Left ventricle myocardium inferior (tissue), 1 donor: Measurements from ENCODE around the gene RNF157. TPM values are rescaled to one million over a fixed set of nuclear protein-coding genes. Genes with fewer than 3 reads are reported as not detected.

ENCODE experiments used
- DNase-seq: peaks from one replicate; pipeline ENCODE4 v3.0.0-alpha.2; 2020
- H3K27ac ChIP-seq: fragments of 200-600 bp; replicated peaks from 2 replicates; pipeline ENCODE4 v1.8.0; 2021
- H3K27me3 ChIP-seq: fragments of 200-600 bp; 2 replicates; pipeline ENCODE4 v1.8.0; 2021; ENCODE audit warnings: low read depth
- H3K36me3 ChIP-seq: fragments of 200-600 bp; 2 replicates; pipeline ENCODE4 v1.8.0; 2021
- H3K4me1 ChIP-seq: fragments of 200-600 bp; 2 replicates; pipeline ENCODE4 v1.8.0; 2021
- H3K4me3 ChIP-seq: fragments of 200-600 bp; 2 replicates; pipeline ENCODE4 v1.8.0; 2021; ENCODE audit warnings: mild to moderate bottlenecking, moderate library complexity
- H3K9me3 ChIP-seq: fragments of 200-600 bp; replicated peaks from 2 replicates; pipeline ENCODE4 v1.8.0; 2021
- intact Hi-C: fragments of 100-400 bp; cut with micrococcal nuclease; formaldehyde crosslinking; loops from one replicate; pipeline ENCODE4 v1.11.0; 2022
- total RNA-seq: library from RNA; stranded (reverse); fragmentation: NEBNext Ultra II Directional; extraction: Animal tissue kit (Norgen Biotek cat#: 25700); gene quantifications from one replicate; pipeline ENCODE4 v1.2.1, GENCODE V29; 2021
- TF ChIP-seq, protein P1 (sequence below): fragments of 200-600 bp; IDR thresholded peaks from 2 replicates; pipeline ENCODE4 v1.8.0; 2021; ENCODE audit warnings: antibody characterized with exemption, mild to moderate bottlenecking, borderline replicate concordance
- donor health status: DM: no; HTN: yes; CAD: no; lungs with severe emphysema.

RNF157 gene
- total RNA-seq, 1 donor from 2014 or later = 4.8 TPM

DNA sequence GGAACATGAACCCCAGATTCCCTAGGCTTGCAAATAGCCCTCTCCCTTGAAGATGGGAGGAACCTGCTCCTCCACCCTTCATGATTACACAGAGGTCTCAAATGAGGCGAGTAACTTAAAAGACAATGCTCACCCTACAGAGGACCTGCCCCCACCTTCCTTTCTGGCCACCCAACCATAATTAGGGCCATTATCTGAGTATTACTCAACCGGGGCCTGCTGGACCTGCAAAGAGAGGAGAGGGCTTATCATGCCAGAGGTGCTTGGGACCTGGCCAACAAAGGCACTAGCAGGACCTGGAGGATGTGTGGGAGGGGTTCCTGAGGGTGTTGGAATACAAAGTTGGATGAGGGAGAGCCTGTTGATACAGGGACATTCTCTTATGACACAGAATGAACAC is 42.4 kb downstream of the RNF157 start:
- Histone ChIP-seq H3K27me3 (no peaks in the 10 kb centered on the region), H3K4me1 (peaks cover 35% of the 10 kb centered on the region), H3K9me3 (no peaks in the 10 kb centered on the region), H3K4me3 (no peak overlapping the region), H3K27ac (peak overlapping the region; percentile 79), H3K36me3 (no peaks in the 10 kb centered on the region)
- intact Hi-C loops = no loop called here
- TF ChIP-seq, protein P1, sequence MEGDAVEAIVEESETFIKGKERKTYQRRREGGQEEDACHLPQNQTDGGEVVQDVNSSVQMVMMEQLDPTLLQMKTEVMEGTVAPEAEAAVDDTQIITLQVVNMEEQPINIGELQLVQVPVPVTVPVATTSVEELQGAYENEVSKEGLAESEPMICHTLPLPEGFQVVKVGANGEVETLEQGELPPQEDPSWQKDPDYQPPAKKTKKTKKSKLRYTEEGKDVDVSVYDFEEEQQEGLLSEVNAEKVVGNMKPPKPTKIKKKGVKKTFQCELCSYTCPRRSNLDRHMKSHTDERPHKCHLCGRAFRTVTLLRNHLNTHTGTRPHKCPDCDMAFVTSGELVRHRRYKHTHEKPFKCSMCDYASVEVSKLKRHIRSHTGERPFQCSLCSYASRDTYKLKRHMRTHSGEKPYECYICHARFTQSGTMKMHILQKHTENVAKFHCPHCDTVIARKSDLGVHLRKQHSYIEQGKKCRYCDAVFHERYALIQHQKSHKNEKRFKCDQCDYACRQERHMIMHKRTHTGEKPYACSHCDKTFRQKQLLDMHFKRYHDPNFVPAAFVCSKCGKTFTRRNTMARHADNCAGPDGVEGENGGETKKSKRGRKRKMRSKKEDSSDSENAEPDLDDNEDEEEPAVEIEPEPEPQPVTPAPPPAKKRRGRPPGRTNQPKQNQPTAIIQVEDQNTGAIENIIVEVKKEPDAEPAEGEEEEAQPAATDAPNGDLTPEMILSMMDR = no peak
- DNase-seq = peak; percentile 63

DNA sequence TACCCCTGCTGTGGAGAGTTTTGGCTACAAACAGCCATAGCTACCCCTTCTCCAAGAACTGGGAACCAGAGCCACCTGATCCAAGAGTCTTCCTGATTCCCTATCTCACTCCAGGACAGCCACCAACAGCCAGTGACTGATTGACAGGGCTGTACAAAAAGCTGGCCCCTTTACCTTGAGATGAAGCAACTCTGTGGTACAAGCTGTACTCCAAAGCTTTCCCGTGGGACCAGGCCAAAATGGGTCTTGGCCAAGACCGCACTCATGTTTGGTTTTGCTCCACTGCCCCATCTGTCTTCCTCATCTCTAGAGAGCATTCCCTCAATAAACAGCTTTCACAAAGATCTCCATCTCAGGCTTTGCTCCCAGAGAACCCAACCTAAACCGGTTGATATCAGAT is 43.6 kb downstream of the RNF157 start:
- peak; percentile 83 for DNase-seq
- H3K27ac ChIP-seq = peak overlapping the region; percentile 79
- H3K4me3 ChIP-seq = no peak overlapping the region
- H3K36me3 ChIP-seq = no peaks in the 10 kb centered on the region
- H3K27me3 ChIP-seq = no peaks in the 10 kb centered on the region
- TF ChIP-seq, protein P1 = no peak
- H3K4me1 ChIP-seq = peaks cover 35% of the 10 kb centered on the region
- intact Hi-C loops = no loop called here
- no peaks in the 10 kb centered on the region for H3K9me3 ChIP-seq

DNA sequence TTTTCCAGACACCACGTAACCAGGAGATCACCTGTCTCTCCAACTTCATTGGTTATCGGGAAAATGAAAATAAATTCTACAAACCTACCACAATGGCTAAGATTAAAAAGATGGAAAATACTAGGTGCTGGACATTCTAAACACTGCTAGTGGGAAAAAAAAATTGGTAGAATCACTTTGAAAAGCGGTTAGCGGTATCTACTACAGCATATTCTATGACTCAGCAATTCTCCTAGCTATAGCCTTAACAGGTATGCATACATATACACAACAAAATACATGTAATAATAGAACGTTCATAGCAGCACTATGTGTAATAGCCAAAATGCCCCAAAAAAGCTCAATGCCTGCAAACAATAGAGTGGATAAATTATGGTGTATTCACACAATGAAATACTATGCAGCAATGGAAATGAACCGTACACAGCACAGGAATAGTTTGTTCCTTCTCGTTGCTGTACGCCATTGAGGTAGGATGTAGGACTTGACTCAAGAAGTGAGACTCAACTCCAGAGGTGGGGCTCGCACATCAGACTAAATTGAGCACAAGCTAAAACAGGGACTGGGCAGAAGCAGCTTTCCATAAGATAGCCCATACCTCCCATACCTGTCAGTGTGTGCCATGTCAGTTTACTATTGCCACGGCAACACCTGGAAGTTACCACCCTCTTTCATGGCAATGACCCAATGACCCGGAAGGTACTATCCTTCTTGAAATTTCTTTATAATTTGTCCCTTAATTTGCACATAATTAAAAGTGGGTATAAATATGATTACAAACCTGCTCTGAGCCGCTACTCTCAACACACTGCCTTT is 44.8 kb downstream of the RNF157 start:
- Histone ChIP-seq H3K36me3 (no peaks in the 10 kb centered on the region), H3K27me3 (no peaks in the 10 kb centered on the region), H3K27ac (peak overlapping the region; percentile 79), H3K4me3 (no peak overlapping the region), H3K4me1 (peaks cover 35% of the 10 kb centered on the region), H3K9me3 (no peaks in the 10 kb centered on the region)
- intact Hi-C loops = no loop called here
- DNase-seq = no peak
- TF ChIP-seq, protein P1 = no peak

DNA sequence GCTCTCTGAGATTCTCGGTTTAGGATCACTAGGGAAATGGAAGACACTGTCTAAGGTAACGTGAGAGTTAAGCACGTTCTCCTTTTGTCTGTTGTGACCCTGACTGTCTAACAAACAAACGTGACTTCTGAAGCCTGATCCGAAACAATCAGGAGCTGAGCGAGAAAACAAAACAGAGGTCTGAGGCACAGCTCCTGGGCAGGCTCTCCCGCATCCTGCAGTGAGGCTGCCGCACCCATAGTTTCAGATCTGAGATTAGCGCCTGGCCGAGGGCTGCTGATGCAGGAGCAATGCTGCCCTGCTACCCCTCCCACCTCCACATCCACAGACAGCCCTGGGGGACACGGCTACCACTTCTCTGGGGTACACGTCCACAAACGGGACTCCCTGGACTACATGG is 46.7 kb downstream of the RNF157 start:
- intact Hi-C loops = no loop called here
- TF ChIP-seq, protein P1 = no peak
- Histone ChIP-seq H3K4me3 (no peak overlapping the region), H3K9me3 (no peaks in the 10 kb centered on the region), H3K27me3 (no peaks in the 10 kb centered on the region), H3K27ac (no peak overlapping the region), H3K36me3 (no peaks in the 10 kb centered on the region), H3K4me1 (peaks cover 29% of the 10 kb centered on the region)
- no peak for DNase-seq

DNA sequence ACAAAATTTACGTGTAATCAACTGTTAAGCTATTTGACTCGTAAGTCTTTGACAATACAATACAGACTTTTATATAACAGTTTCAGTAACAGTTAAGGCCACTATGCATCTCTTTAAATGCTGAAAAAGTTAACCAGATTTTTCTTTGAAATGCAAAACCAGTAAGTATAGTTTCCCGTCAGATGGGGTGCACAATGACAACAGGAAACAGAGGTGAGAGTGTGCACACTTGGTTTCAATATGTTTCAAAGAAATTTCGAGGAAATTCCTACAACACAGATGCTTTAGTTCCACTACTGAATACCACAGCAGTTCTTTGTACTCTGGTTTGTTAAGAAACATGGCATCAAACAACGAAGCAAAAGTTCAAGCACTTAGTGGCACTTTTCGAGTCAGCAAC is 48.4 kb downstream of the RNF157 start:
- DNase-seq = no peak
- Histone ChIP-seq H3K9me3 (no peaks in the 10 kb centered on the region), H3K4me1 (peaks cover 12% of the 10 kb centered on the region), H3K27me3 (no peaks in the 10 kb centered on the region), H3K36me3 (no peaks in the 10 kb centered on the region), H3K4me3 (no peak overlapping the region), H3K27ac (no peak overlapping the region)
- intact Hi-C loops = no loop called here
- TF ChIP-seq, protein P1 = no peak
